Amniotic stem cell (primary cell): ENCODE measurements around the gene PGD.
A peak's percentile ranks its signal among the peaks of the same experiment; 100 is the strongest.
"Not testable (repeated sequence)": the region's sequence is repeated elsewhere in the genome, so short reads cannot be mapped to it uniquely, and the experiment has no call there.

Experiments
- DNase-seq: peaks from one replicate; lab custom pipeline; 2025; lab: John Stamatoyannopoulos, UW

The PGD gene

GRCh38 chr1:10399444-10399941 lies 629 bp downstream of the PGD start:
- DNase-seq: peak; percentile 53

- no peak for DNase-seq
Observed at GRCh38 chr1:10400013-10400412, 1.1 kb downstream of the PGD start.

GRCh38 chr1:10401281-10401680 lies 2.4 kb downstream of the PGD start:
- DNase-seq: no peak

- no peak for DNase-seq
Observed at GRCh38 chr1:10402729-10403274, 3.9 kb downstream of the PGD start.

- no peak for DNase-seq
Observed at GRCh38 chr1:10407201-10407600, 8.3 kb downstream of the PGD start.

GRCh38 chr1:10415211-10415930 lies 16.5 kb downstream of the PGD start:
- no peak for DNase-seq

GRCh38 chr1:10415967-10416366 lies 17.1 kb downstream of the PGD start:
- not testable (repeated sequence) for DNase-seq

GRCh38 chr1:10418741-10419140 lies 19.9 kb downstream of the PGD start:
- not testable (repeated sequence) for DNase-seq

- no peak for DNase-seq
Observed at GRCh38 chr1:10419351-10419750, 20.5 kb downstream of the PGD start.

GRCh38 chr1:10421637-10422036 lies 22.8 kb downstream of the PGD start:
- DNase-seq: no peak

GRCh38 chr1:10424034-10424433 lies 25.2 kb downstream of the PGD start:
- no peak for DNase-seq

GRCh38 chr1:10424651-10425050 lies 25.8 kb downstream of the PGD start:
- DNase-seq: no peak

- not testable (repeated sequence) for DNase-seq
Observed at GRCh38 chr1:10425826-10426534, 27.1 kb downstream of the PGD start.

- DNase-seq: not testable (repeated sequence)
Observed at GRCh38 chr1:10426535-10426848, 27.6 kb downstream of the PGD start.

- no peak for DNase-seq
Observed at GRCh38 chr1:10428984-10429383, 30.1 kb downstream of the PGD start.

GRCh38 chr1:10429868-10430215 lies 31.0 kb downstream of the PGD start:
- no peak for DNase-seq

GRCh38 chr1:10430216-10431069 lies 31.6 kb downstream of the PGD start, which contains the start of gene CENPS:
CENPS (plus strand) TSS chr1:10430433; CDS start chr1:10430518, 85 bp downstream.
- peak; percentile 61 for DNase-seq

- DNase-seq: no peak
Observed at GRCh38 chr1:10431070-10431730, 32.3 kb downstream of the PGD start.

- DNase-seq: no peak
Observed at GRCh38 chr1:10432910-10433700, 34.2 kb downstream of the PGD start.

- DNase-seq: no peak
Observed at GRCh38 chr1:10433790-10434189, 34.9 kb downstream of the PGD start.

GRCh38 chr1:10434590-10434989 lies 35.7 kb downstream of the PGD start:
- DNase-seq: no peak
